GM04504 (cell line): ENCODE measurements around the gene PBLD.

Experiments
- DNase-seq: peaks from one replicate; pipeline ENCODE4 v3.0.0-alpha.2; 2012; ENCODE audit warnings: low read depth

PBLD gene

GRCh38 chr10:68332259-68333057, at the start of gene PBLD:
TSS of gene PBLD (minus strand) at chr10:68332928. CDS start at chr10:68306844, 26,084 bp downstream.
- DNase-seq, result peak; percentile 65

DNA sequence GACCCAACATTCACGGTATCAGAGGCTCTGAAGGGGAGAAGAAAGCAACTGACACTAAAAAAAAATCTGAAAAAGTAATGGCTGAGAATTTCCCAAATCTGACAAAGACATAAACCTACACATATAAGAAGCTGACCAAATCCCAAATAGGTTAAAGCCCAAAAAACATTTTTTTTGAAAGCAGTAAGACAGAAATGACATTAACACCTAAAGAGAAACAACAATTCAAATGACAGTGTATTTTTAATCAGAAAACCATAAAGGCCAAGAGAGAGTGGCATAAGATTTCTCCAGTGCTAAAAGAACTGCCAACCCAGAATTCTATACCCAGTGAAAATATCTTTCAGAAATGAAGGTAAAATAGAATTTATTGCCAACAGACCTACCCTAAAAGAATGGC, 38.9 kb upstream of the PBLD start:
- no peak for DNase-seq

DNA sequence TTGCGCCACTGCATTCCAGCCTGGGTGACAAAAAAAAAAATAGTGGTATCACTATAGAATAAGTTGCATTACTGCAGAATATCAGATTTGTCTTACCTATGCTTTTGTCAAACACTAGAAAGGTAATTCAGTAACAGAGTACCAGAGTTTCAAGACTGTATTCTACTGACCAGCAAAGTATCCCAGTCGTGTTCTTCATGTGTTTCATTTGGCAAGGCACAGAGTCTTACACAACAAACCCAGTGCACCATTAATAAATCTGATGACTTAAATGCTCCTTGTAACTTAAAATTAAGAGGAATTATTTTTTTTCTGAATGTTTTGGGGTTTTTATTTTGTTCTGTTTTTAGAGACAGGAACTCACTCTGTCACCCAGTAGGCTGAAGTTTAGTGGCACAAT, 34.4 kb upstream of the PBLD start:
- no peak for DNase-seq

GRCh38 chr10:68366600-68366999, 33.9 kb upstream of the PBLD start:
- no peak for DNase-seq

DNA sequence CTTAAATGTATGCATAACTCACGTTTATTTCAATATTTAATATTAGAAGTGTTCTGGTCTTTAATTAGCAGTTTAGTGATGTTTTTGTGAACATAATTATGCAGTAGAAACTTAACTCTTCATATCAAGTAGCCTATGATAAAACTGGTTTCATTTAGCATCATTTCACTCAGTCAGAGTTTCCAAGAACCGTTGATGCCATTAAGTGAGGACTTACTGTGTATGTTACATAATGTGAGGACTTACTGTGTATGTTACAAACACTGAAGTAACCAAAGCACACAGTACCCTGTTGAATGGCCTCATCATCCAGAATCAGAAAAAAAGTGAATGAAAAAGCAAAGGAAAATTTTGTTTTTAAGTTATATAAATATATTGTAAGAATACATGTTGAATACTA, 32.9 kb upstream of the PBLD start:
- no peak for DNase-seq

DNA sequence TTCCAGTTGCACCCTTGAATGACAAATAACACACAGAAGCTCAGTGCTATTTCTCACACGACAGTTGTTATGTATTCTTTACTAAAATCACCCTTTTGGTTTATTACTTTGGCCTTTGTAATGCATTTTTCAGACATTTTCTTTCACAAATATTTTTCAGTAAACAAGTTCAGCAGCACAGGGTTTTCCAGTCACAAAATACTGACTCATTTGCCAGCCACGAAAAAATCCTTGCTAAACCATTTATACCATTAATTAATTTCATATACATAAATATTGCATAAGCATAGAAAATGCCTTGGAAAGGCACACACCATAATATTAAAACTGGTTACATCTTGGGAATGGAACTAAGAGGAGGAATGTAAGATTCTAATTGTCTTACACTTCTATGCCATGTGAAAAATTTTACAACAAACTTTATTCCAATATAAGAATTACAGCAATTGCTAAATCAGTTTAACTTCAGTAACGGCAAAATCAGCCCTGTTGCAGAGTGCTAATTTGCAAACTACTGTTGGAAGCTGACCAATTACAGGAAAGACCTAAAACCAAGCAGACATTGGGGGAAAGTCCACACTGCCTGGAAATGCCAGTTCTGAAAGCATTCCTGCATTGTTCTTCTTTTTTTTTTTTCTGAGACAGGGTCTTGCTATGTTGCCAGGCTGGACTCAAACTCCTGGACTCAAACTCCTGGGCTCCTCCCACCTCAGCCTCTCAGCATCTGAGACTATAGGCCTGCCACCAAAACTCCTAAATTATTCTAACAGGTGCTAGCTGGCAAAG, 31.6 kb upstream of the PBLD start:
- DNase-seq, result no peak

DNA sequence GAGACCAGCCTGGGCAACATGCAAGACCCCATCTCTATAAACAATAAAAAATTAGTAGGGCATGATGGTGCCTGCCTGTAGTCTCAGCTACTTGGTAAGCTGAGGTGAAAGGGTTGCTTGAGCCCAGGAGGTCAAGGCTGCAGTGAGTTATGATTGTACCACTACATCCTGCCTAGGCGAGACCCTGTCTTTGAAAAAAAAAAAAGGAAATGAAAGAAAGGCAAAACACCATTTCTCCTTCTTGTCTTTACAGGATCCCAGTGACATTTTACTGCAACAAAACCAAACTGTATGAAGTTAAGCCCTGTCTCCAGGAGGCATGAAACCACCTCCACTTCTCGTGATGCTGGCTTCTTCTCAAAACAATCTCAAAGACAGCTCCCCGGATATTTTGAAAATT, 29.9 kb upstream of the PBLD start:
- no peak for DNase-seq

DNA sequence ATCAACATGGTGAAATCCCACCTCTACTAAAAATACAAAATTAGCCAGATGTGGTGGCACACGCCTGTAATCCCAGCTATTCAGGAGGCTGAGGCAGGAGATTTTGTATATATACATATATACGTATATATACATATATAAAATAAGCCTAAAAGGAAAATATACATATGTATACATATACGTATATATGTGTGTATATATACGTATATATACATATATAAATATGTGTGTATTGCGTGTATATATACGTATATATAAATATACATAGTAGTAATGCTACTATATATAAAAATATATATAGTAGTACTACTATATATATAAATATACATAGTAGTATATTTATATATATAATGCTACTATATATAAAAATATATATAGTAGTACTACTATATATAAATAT, 26.5 kb upstream of the PBLD start:
- DNase-seq, result no peak

DNA sequence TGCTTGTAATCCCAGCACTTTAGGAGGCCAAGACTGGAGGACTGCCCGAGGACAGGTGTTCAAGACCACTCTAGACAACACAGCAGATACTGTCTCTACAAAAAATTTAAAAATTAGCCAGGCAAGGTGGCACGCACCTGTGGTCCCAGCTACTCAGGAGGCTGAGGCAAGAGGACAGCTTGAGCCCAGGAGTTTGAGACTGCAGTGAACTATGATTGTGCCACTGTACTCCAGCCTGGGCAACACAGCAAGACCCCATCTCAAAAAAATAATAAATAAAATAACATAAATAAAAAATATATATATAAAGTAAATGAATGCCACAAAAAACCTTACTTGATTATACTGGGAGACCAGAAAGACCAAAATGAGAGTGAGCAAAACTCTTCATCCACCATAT, 20.8 kb upstream of the PBLD start:
- no peak for DNase-seq

GRCh38 chr10:68348265-68348741, 15.6 kb upstream of the PBLD start:
- DNase-seq, result peak; percentile 20

DNA sequence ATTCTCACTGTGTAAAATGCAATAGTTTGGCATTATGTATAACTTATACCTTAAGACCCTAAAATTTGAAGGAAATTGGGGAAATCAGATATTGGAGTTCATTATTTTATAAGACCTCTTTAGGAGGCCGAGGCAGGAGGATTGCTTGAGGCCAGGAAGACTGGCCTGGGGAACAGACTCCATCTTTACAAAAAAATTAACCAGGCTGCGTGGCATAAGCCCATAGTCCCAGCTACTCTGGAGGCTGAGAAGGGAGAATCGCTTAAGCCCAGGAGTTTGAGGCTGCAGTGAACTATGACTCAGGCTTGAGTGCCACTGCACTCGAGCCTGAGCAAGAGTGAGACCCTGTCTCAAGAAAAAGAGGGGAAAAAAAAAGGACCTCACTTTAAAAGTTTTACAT, 14.0 kb upstream of the PBLD start:
- DNase-seq, result no peak

GRCh38 chr10:68345621-68346020, 12.9 kb upstream of the PBLD start:
- no peak for DNase-seq

DNA sequence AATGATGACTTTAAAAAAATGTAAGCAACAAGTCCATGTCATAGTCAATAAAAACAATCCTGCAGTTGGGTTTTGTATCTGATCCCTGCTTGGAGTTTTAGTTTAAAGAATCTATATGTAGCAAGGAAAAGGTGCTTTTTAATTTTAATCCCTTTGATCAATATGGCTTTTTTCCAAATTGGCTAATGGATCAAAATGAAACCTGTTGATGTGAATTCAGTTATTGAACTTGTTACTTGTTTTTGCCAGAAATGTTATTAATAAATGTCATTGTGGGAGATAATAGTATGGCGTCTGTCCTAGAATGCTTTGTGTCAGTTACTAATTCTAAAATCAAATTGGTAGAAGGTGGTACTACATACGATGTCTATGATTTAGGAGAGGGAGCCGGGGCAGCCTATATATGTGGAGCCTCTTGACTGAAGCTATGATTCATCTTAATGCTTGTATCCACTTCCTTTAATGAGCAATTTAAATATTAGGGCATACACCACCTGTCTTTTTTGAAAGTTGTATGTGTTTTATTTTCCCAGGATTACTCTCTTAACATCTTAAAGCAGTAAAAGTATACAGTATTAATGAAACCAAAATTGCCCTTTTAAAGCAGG, 10.3 kb upstream of the PBLD start:
- no peak for DNase-seq

GRCh38 chr10:68340358-68341080, 7.8 kb upstream of the PBLD start:
- no peak for DNase-seq

DNA sequence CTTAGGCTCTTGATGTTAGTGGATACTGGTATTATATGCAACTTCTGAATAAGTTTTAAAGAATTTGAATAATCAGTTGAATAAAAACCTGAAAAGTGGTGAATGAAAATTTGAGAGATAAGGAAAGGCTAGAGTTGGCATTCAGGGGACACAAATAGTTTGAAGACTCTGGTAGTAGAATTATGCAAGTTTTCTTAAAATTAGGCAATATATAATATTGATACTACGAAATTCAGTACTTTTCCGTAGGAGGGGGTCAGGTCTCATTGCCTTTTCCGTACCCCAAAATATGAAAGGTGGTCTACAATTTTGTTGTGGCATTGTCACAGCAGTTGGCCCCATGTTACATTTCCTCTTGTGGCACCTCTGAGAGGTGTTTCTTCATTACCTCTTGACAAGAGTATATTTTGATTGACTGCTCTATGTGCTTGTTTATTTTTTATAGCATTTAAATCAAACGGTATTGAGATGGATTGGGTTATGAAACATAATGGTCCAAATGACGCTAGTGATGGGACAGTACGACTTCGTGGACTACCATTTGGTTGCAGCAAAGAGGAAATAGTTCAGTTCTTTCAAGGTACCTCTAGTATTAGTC, 4.1 kb upstream of the PBLD start:
- DNase-seq, result no peak

- DNase-seq, result no peak
These were observed 2.1 kb upstream of the PBLD start for GRCh38 chr10:68334672-68335467.

DNA sequence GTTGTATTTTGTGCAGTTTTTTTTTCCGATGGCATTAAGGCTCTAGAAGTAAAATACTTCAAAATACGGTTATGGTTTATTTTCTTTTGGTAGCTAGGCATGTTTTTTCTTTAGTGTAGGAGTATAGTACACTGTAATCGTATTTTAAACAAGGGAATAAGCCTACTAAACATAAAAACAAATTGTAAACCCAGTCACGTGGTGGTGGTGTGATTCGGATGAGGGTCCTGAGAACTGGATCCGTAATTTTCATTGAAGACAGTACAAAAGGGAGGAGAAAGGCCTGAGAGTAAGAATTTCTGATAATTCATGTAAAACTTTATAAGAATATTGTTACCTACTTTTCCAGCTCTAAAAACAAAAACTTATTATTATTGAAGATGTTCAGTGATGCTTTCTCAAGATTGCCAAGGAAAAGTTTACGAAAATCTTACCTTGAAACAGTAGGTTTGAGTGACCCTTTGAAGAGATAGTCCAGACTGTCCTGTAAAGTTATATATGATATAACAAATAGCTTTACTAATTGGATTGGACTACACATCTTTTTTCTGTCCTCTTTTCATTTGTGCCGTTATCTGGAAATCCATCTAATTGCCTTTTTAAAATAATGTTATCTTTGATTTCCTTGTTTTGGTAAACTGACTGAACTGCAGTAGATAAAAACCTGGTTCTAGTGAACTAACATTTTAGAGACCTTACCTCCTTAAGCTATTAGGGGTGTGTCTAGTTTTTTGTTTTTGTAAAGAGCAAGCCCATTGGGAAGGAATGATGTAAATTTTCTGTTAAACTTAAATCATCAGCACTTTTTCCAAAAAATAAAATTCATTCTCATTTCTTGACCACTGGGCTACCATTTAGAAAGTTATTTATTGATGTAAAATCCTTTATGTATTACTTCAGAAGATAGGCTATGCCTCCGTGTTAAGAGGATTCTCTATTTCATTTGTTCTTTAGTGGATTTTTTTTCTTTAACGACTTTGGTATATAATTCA, 1.0 kb upstream of the PBLD start:
- DNase-seq, result no peak

DNA sequence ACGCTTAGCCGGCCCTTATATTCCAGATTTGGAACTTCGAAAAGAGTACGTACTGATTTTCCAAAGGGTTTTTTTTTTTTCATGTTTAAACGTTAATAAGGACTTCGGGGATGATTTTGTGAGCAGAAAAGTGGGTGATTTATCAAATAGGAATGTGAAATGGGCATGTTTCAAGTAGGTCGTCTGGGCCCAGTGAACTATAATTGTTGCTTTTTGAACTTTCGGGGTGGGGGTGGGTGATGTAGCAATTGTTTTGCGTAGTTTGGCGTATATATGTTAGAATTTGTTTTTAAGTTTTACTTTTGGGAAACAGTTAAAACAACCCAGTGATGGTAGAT, 299 bp upstream of the PBLD start:
- DNase-seq, result no peak

GRCh38 chr10:68331455-68332258, 1.1 kb downstream of the PBLD start, which contains the start of gene HNRNPH3:
TSS of gene HNRNPH3 (plus strand) at chr10:68332064. CDS start at chr10:68337222, 5,158 bp downstream.
- peak; percentile 93 for DNase-seq
